ENCODE measurements around the gene NRAP. TPM values are rescaled to one million over a fixed set of nuclear protein-coding genes. Genes with fewer than 3 reads are reported as not detected.

The NRAP gene
- total and polyA plus RNA-seq, 2 experiments from 2014 or later, result not detected

DNA sequence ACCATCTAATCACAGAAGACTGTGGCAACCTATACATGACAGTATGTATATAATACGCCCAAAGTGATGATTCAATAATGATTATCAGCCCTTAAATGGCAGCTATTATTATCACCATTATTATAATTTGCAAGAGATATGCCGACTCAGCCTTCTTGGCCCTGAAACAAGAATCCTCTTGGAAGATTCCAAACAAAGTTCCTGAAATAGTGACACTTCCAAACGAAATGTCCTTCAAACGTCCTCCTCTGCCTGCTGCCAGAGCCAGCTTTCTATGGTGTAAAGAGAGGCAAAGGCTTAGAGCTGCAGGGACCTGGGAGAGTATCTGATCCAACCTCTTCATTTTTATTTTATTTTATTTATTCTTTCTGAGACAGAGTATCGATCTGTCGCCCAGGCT, 36.0 kb downstream of the NRAP start:
- no peak for DNase-seq

DNA sequence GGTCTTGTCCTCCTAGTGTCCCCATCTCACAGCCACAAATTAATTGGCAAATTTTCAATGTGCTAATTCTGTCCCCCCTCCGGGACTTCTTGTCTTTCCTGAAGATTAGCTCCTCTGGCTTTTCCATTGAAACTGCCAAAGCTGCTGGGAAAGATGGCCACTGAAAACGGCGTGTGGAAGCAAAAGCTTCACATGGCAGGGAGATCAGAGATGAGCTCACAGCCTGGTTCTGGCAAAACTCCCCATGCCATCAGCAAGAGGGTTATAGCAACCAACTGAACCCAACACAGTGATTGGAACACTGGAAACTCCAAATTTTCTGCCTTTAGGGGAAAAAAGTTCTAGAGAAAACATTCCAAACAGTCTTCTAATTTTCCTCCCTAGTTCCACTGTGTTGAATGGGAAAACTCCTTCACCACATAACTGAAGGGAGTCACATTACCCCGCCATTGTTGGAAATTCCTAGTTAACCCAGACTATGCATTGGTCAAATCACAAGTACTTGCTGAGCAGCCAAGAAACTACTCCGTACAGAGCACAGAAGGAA, 37.0 kb downstream of the NRAP start:
- Histone ChIP-seq H3F3A (ENCODE audit: insufficient read depth) (no peaks in the 10 kb centered on the region), H3K79me2 (ENCODE audit: insufficient read depth) (no peaks in the 10 kb centered on the region), H3K4me3 (no peak overlapping the region), H3K4me2 (ENCODE audit: unreplicated experiment) (no peak overlapping the region), H2AFZ (no peak overlapping the region), H3K9me3 (ENCODE audit: low read depth) (no peaks in the 10 kb centered on the region), H4K20me1 (ENCODE audit: insufficient read depth) (no peaks in the 10 kb centered on the region), H3K9me2 (ENCODE audit: insufficient read depth) (no peaks in the 10 kb centered on the region), H3K9ac (no peak overlapping the region), H3K27me3 (replicated peaks; ENCODE audit: insufficient read depth) (peaks cover 58% of the 10 kb centered on the region), H3K4me1 (ENCODE audit: insufficient read depth) (no peaks in the 10 kb centered on the region), H3K27ac (no peak overlapping the region), H3K36me3 (ENCODE audit: low read depth) (no peaks in the 10 kb centered on the region)
- TF ChIP-seq EZH2 (IDR thresholded peaks at IDR 0.05; ENCODE audit: insufficient read depth, poor library complexity, severe bottlenecking) (no peak), EZH2phosphoT487 (IDR thresholded peaks at IDR 0.05; ENCODE audit: insufficient read depth, low read depth) (no peak)
- DNase-seq, result peak; percentile 25
- WGBS, 2 experiments (ENCODE audit: low coverage in 1 of 2, low lambda C conversion rate in 2 of 2, missing lambda C conversion rate in 2 of 2), result 10% methylated on average over 5 of the region's 5 CpGs
- in situ Hi-C loops (cut with MboI), result no loop called here

More for the DNA sequence above, 36.0 kb downstream of the NRAP start:
- Histone ChIP-seq H2AFZ (no peak overlapping the region), H3K4me3 (no peak overlapping the region), H3K36me3 (ENCODE audit: low read depth) (no peaks in the 10 kb centered on the region), H3K9me3 (ENCODE audit: low read depth) (no peaks in the 10 kb centered on the region), H3K79me2 (ENCODE audit: insufficient read depth) (no peaks in the 10 kb centered on the region), H3K27me3 (replicated peaks; ENCODE audit: insufficient read depth) (peaks cover 49% of the 10 kb centered on the region), H3K9ac (no peak overlapping the region), H3K4me1 (ENCODE audit: insufficient read depth) (no peaks in the 10 kb centered on the region), H3F3A (ENCODE audit: insufficient read depth) (no peaks in the 10 kb centered on the region), H3K9me2 (ENCODE audit: insufficient read depth) (no peaks in the 10 kb centered on the region), H4K20me1 (ENCODE audit: insufficient read depth) (no peaks in the 10 kb centered on the region), H3K4me2 (ENCODE audit: unreplicated experiment) (no peak overlapping the region), H3K27ac (no peak overlapping the region)
- WGBS, 2 experiments (ENCODE audit: low coverage in 1 of 2, low lambda C conversion rate in 2 of 2, missing lambda C conversion rate in 2 of 2), result 34 to 37% methylated on average over 6 of the region's 6 CpGs
- no peak for TF ChIP-seq EZH2 (IDR thresholded peaks at IDR 0.05; ENCODE audit: insufficient read depth, poor library complexity, severe bottlenecking)
- TF ChIP-seq EZH2phosphoT487 (IDR thresholded peaks at IDR 0.05; ENCODE audit: insufficient read depth, low read depth), result no peak
- in situ Hi-C loops (cut with MboI), result no loop called here

DNA sequence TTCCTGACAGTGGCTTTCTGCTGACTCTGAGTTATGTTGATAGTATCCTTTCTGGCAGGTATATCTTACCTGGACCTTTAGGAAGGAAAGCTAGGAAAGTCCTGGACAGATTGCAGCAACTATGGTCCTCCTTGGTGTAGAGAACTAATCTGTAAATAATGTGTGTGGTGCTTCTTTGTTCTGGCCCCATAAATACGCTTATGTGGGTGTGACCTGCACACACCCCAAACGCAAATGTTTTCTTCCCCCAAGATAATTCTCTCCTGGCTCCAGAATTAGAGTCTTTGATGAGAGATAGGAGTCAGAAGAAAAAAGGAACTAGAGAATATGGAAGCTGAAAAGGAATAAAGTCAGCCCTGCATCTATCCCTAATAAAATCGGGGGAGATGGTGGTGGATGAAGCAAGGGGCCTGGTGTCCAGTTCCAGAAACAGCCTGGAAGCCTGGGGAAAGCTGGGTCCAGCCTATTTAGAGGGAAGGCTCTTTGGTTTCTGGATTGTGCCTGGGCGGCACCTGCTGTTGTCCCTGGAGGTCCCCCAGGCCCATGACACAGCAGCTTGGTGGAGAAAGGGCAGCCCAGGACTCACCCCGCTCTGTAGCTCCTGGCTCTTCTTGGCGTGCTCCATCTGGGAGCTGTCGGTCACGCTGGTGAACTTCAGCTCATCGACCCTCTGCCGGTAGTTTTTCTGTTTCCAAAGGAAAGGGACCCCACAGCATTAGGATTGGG, 38.2 kb downstream of the NRAP start:
- 65 to 66% methylated on average over 9 to 10 of the region's 10 CpGs for WGBS, 2 experiments (ENCODE audit: low coverage in 1 of 2, low lambda C conversion rate in 2 of 2, missing lambda C conversion rate in 2 of 2)
- H3K4me3 ChIP-seq, result no peak overlapping the region
- H3K9ac ChIP-seq, result no peak overlapping the region
- H3K27ac ChIP-seq, result no peak overlapping the region
- no peaks in the 10 kb centered on the region for H3K9me2 ChIP-seq (ENCODE audit: insufficient read depth)
- H4K20me1 ChIP-seq (ENCODE audit: insufficient read depth), result no peaks in the 10 kb centered on the region
- no peaks in the 10 kb centered on the region for H3K79me2 ChIP-seq (ENCODE audit: insufficient read depth)
- H3F3A ChIP-seq (ENCODE audit: insufficient read depth), result no peaks in the 10 kb centered on the region
- H3K36me3 ChIP-seq (ENCODE audit: low read depth), result no peaks in the 10 kb centered on the region
- no peaks in the 10 kb centered on the region for H3K9me3 ChIP-seq (ENCODE audit: low read depth)
- DNase-seq, result no peak
- no peak overlapping the region for H3K4me2 ChIP-seq (ENCODE audit: unreplicated experiment)
- no peak overlapping the region for H2AFZ ChIP-seq
- H3K27me3 ChIP-seq (replicated peaks; ENCODE audit: insufficient read depth), result peaks cover 70% of the 10 kb centered on the region
- no peaks in the 10 kb centered on the region for H3K4me1 ChIP-seq (ENCODE audit: insufficient read depth)
- TF ChIP-seq EZH2 (IDR thresholded peaks at IDR 0.05; ENCODE audit: insufficient read depth, poor library complexity, severe bottlenecking), result no peak
- no peak for TF ChIP-seq EZH2phosphoT487 (IDR thresholded peaks at IDR 0.05; ENCODE audit: insufficient read depth, low read depth)
- in situ Hi-C loops (cut with MboI), result no loop called here

DNA sequence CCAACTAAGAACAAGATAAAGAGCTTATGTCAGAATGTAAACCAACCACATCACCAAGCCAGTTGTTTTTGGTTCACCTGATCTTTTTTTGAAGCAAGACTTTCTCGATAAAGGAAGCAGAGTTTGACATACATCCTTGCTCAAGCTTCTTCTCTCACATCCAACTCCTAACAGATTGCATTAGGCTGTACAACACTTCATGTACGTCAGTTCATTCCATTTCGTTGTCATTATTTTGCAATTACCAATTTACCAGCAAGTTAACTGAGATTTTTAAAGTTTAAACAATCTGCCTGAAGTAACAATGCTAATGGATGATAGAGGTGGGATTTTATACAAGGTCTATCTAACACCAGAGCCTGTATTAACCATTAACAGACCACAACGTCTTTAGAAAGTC, 41.0 kb downstream of the NRAP start:
- no peak overlapping the region for H3K27ac ChIP-seq
- 36 to 39% methylated on average over 4 of the region's 4 CpGs for WGBS, 2 experiments (ENCODE audit: low coverage in 1 of 2, low lambda C conversion rate in 2 of 2, missing lambda C conversion rate in 2 of 2)
- no peaks in the 10 kb centered on the region for H4K20me1 ChIP-seq (ENCODE audit: insufficient read depth)
- no peaks in the 10 kb centered on the region for H3K36me3 ChIP-seq (ENCODE audit: low read depth)
- H3K79me2 ChIP-seq (ENCODE audit: insufficient read depth), result no peaks in the 10 kb centered on the region
- no peaks in the 10 kb centered on the region for H3F3A ChIP-seq (ENCODE audit: insufficient read depth)
- H3K9ac ChIP-seq, result no peak overlapping the region
- TF ChIP-seq EZH2 (IDR thresholded peaks at IDR 0.05; ENCODE audit: insufficient read depth, poor library complexity, severe bottlenecking) (no peak), EZH2phosphoT487 (IDR thresholded peaks at IDR 0.05; ENCODE audit: insufficient read depth, low read depth) (no peak)
- H3K4me1 ChIP-seq (ENCODE audit: insufficient read depth), result no peaks in the 10 kb centered on the region
- DNase-seq, result no peak
- in situ Hi-C loops (cut with MboI), result no loop called here
- peaks cover 88% of the 10 kb centered on the region for H3K27me3 ChIP-seq (replicated peaks; ENCODE audit: insufficient read depth)
- no peaks in the 10 kb centered on the region for H3K9me3 ChIP-seq (ENCODE audit: low read depth)
- no peak overlapping the region for H2AFZ ChIP-seq
- H3K4me2 ChIP-seq (ENCODE audit: unreplicated experiment), result no peak overlapping the region
- H3K4me3 ChIP-seq, result no peak overlapping the region
- H3K9me2 ChIP-seq (ENCODE audit: insufficient read depth), result no peaks in the 10 kb centered on the region

Data from GM23248 (cell line).